ENCODE data around the gene CSNK2A1. TPM values are rescaled to one million over a fixed set of nuclear protein-coding genes. Genes with fewer than 3 reads are reported as not detected.

The CSNK2A1 gene
- total RNA-seq, 1 donor from 2014 or later: 129 TPM

DNA sequence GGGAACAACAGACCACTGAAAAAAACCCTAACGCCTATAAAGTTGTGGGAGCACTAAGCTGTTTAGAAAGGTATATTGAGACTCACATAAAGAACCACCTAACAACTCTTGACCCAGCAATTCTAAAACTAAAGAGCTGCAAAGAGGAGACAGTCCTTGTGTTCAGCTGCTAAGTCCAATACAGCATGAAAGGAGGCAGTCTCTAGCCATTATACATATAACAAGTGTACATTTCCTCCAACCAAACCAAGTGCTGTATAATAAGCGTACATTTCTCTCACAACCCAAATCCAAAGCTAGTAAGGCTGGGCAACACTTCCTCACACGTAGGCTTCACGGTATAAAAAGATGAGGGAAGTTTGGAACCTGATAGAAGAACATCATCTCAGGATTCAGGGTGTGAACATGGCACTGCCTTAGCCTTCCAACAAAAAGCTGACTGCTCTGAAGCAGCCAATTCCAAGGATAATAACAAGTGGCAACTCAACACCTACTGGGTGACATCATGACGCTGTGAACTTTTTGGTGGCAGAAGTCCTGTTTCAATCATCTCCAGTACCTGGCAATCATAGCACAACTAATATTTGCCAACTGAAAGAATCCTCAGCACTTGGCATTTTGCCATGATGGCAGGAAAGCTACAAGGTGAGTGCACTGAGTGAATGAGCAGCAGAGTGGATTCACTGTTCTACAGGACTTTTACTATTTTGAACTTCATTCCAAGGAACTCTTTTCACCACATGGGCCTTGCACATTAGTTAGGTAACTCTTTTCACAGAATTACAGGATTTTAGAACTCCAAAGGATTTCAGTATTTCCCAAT lies 97.9 kb downstream of the CSNK2A1 start:
- no peak for DNase-seq (ENCODE audit: extremely low spot score, unreplicated experiment)
- Mint-ChIP-seq H3K27me3 (ENCODE audit: unreplicated experiment) (no peaks in the 10 kb centered on the region), H3K4me1 (ENCODE audit: unreplicated experiment) (peaks cover 33% of the 10 kb centered on the region), H3K27ac (ENCODE audit: unreplicated experiment) (peak overlapping the region; percentile 91), H3K9me3 (ENCODE audit: unreplicated experiment) (no peaks in the 10 kb centered on the region), H3K4me3 (ENCODE audit: unreplicated experiment) (no peak overlapping the region), H3K36me3 (ENCODE audit: unreplicated experiment) (peaks cover 20% of the 10 kb centered on the region)
- TF ChIP-seq, protein P1, sequence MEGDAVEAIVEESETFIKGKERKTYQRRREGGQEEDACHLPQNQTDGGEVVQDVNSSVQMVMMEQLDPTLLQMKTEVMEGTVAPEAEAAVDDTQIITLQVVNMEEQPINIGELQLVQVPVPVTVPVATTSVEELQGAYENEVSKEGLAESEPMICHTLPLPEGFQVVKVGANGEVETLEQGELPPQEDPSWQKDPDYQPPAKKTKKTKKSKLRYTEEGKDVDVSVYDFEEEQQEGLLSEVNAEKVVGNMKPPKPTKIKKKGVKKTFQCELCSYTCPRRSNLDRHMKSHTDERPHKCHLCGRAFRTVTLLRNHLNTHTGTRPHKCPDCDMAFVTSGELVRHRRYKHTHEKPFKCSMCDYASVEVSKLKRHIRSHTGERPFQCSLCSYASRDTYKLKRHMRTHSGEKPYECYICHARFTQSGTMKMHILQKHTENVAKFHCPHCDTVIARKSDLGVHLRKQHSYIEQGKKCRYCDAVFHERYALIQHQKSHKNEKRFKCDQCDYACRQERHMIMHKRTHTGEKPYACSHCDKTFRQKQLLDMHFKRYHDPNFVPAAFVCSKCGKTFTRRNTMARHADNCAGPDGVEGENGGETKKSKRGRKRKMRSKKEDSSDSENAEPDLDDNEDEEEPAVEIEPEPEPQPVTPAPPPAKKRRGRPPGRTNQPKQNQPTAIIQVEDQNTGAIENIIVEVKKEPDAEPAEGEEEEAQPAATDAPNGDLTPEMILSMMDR (IDR thresholded peaks at IDR 0.05): no peak

DNA sequence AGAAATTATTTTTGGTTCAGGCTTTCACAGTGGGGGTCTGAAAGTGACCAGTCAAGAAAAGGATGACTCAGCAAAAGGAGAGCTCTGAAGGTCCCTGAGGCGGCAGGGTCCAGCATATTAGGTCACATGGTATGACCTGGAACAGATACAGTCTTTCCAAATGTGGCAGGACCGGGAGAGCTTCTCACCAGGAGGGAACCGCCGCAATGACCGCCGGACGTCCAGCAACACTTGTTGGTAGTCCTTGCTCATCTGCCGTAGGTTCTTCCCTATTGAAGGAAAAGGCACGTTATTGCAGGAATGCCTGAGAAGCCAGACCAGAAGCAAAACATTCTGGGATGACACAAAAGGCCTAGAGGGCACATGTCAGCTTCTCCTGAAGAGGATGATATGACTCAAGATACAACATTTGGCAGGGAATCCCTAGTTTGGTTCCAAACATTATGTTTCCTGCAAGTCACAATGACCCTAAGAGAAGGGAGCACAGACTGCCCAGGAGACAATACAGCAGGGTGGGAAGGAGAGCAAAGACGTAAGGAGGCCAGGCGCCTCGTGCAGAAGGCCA lies 98.6 kb downstream of the CSNK2A1 start:
- H3K36me3 Mint-ChIP-seq (ENCODE audit: unreplicated experiment): peaks cover 25% of the 10 kb centered on the region
- DNase-seq (ENCODE audit: extremely low spot score, unreplicated experiment): no peak
- no peaks in the 10 kb centered on the region for H3K27me3 Mint-ChIP-seq (ENCODE audit: unreplicated experiment)
- peak overlapping the region; percentile 91 for H3K27ac Mint-ChIP-seq (ENCODE audit: unreplicated experiment)
- H3K4me3 Mint-ChIP-seq (ENCODE audit: unreplicated experiment): peak overlapping the region; percentile 40
- TF ChIP-seq, protein P1 (IDR thresholded peaks at IDR 0.05): no peak
- peaks cover 31% of the 10 kb centered on the region for H3K4me1 Mint-ChIP-seq (ENCODE audit: unreplicated experiment)
- H3K9me3 Mint-ChIP-seq (ENCODE audit: unreplicated experiment): no peaks in the 10 kb centered on the region

DNA sequence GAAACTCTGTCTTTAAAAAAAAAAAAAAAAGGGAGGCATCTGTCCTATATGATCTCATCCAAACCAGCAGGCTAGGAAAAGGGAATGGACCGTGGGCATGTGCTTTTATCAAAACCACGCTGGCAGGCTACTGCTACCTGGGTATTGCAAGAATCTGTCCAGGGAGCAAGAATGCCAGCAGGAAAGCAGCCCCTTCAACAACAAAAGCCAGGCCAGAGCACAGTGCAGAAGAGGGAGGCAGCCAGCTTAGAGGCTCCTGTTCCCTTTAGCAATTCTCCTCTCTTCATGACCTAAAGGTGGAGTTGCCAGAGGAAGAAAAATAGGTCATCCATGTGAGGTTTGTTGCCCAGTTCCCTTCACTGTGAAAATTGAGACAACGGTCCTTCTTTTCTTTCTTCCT lies 99.5 kb downstream of the CSNK2A1 start:
- Mint-ChIP-seq H3K9me3 (ENCODE audit: unreplicated experiment) (no peaks in the 10 kb centered on the region), H3K4me1 (ENCODE audit: unreplicated experiment) (peaks cover 29% of the 10 kb centered on the region), H3K36me3 (ENCODE audit: unreplicated experiment) (peaks cover 29% of the 10 kb centered on the region), H3K27me3 (ENCODE audit: unreplicated experiment) (no peaks in the 10 kb centered on the region), H3K27ac (ENCODE audit: unreplicated experiment) (peak overlapping the region; percentile 91), H3K4me3 (ENCODE audit: unreplicated experiment) (no peak overlapping the region)
- no peak for DNase-seq (ENCODE audit: extremely low spot score, unreplicated experiment)
- TF ChIP-seq, protein P1 (IDR thresholded peaks at IDR 0.05): no peak

- Mint-ChIP-seq H3K4me3 (ENCODE audit: unreplicated experiment) (no peak overlapping the region), H3K36me3 (ENCODE audit: unreplicated experiment) (peaks cover 36% of the 10 kb centered on the region), H3K9me3 (ENCODE audit: unreplicated experiment) (no peaks in the 10 kb centered on the region), H3K27ac (ENCODE audit: unreplicated experiment) (peak overlapping the region; percentile 9), H3K4me1 (ENCODE audit: unreplicated experiment) (peaks cover 29% of the 10 kb centered on the region), H3K27me3 (ENCODE audit: unreplicated experiment) (no peaks in the 10 kb centered on the region)
- TF ChIP-seq, protein P1 (IDR thresholded peaks at IDR 0.05): no peak
- no peak for DNase-seq (ENCODE audit: extremely low spot score, unreplicated experiment)
Observed at GRCh38 chr20:443223-443775, 100.3 kb downstream of the CSNK2A1 start.

DNA sequence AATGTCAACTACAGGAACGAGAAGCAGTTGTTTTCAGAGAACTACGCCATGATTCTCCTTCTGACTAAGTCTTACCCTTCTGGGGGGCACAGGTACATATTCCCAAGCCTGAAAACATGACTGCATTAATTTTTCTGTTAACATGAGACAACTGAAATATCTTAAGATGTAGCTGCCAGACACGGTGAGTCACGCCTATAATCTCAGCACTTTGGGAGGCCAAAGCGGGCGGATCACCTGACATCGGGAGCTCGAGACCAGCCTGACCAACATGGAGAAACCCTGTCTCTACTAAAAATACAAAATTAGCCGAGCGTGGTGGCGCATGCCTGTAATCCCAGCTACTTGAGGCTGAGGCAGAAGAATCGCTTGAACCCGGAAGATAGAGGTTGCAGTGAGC lies 103.0 kb downstream of the CSNK2A1 start:
- Mint-ChIP-seq H3K9me3 (ENCODE audit: unreplicated experiment) (no peaks in the 10 kb centered on the region), H3K4me1 (ENCODE audit: unreplicated experiment) (peaks cover 19% of the 10 kb centered on the region), H3K4me3 (ENCODE audit: unreplicated experiment) (no peak overlapping the region), H3K27ac (ENCODE audit: unreplicated experiment) (no peak overlapping the region), H3K27me3 (ENCODE audit: unreplicated experiment) (no peaks in the 10 kb centered on the region), H3K36me3 (ENCODE audit: unreplicated experiment) (peaks cover 46% of the 10 kb centered on the region)
- DNase-seq (ENCODE audit: extremely low spot score, unreplicated experiment): no peak
- TF ChIP-seq, protein P1 (IDR thresholded peaks at IDR 0.05): no peak
